Skeletal muscle cell (primary cell): ENCODE measurements around the gene UQCC2.

Experiments used
- DNase-seq: peaks from one replicate; pipeline ENCODE4 v3.0.0-alpha.2; 2010; ENCODE audit warnings: low read depth
- H3K4me3 ChIP-seq: 2 replicates; pipeline ENCODE4 v1.5.1; 2011; ENCODE audit warnings: low read depth, mild to moderate bottlenecking, control low read depth, low read length, moderate library complexity

Gene UQCC2

GRCh38 chr6:33727932-33728331 lies 16.4 kb upstream of the UQCC2 start:
- no peak for DNase-seq
- no peak overlapping the region for H3K4me3 ChIP-seq

GRCh38 chr6:33727126-33727525 lies 15.6 kb upstream of the UQCC2 start:
- no peak overlapping the region for H3K4me3 ChIP-seq
- DNase-seq, result no peak

- H3K4me3 ChIP-seq, result no peak overlapping the region
- DNase-seq, result no peak
These were observed 15.2 kb upstream of the UQCC2 start for GRCh38 chr6:33726696-33727095.

DNA sequence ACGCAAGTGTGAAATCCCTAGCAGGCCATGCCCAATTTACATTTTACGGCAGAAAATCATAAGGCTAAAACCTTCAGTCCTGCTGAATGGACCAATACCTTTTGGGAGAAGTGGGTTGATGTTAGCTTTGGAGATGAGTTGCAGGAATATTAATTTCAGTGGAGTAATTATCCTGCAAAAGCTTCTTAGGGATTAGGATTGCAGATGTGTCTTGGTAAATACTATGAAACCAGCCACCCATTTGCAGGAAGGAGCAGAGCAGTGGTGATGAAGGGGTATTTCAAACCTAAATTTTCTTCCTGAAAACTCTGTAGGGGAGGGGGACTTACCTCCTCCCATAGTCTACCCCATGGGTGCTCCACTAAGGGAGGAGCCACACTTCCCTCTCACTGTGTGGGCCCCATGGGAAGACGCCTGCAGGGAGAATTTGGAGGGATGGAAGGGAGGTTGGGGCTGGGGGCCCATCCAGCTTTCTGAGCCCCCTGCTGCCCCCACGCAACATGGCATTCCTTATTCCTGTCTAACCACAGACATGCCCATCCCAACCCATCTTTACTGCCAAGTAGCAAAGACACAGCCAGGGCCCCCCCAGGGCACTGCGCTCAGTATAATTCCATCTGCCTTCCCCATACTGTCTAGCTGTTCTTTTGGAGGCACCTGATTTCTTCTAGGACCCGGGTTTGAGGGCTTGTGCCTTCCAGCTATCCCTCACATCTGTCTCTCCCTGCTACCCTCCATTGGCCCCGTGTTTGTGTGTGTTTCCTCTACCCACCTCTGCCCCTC lies 14.6 kb upstream of the UQCC2 start:
- H3K4me3 ChIP-seq, result no peak overlapping the region
- DNase-seq, result no peak

GRCh38 chr6:33725222-33725621 lies 13.7 kb upstream of the UQCC2 start:
- DNase-seq, result no peak
- no peak overlapping the region for H3K4me3 ChIP-seq

GRCh38 chr6:33724102-33725023 lies 12.9 kb upstream of the UQCC2 start:
- no peak overlapping the region for H3K4me3 ChIP-seq
- no peak for DNase-seq

GRCh38 chr6:33723371-33724085 lies 12.0 kb upstream of the UQCC2 start:
- DNase-seq, result no peak
- H3K4me3 ChIP-seq, result no peak overlapping the region

DNA sequence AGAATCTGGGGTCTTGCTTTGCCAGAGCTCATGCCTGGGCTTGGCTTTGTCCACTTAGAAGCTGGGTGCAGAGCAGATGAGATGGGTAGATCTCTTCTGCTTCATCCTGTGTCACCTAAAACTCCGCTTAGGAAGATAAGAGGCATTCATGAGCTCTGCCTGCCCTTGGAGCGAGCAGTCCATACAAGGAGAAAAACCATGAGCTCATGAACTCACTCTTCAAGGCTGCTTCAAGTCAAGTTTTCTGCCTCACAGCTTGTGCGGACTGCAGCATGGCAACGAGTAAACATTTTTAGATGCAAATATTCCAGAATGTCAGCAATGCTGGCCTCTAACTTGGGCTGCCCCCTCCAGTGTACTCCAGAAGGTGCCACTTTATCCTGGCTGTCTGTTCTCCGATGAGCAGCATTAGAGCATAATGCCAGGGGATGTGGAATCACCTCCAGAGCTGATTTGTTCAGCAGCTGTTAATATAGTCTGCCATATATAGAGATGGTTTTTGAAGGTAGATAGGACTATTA lies 10.7 kb upstream of the UQCC2 start:
- no peak overlapping the region for H3K4me3 ChIP-seq
- no peak for DNase-seq

DNA sequence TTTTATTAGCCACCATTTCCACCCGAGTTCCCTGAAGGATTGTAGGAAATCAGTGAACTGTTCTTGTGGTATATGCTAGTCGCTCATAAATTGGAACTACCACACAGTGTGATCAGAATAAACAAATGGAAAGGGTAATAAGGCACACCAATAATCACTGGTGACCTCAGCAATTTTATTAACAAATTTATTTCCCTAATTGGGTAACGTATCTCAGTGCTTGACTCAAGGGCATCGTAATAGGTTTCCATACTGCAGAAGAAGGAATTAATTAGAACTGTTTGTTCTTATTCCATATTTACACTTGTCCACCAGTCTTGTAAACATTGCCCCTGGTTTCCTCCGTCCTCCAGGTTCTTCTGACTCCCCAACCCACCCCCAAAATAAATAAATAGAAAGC lies 10.0 kb upstream of the UQCC2 start:
- DNase-seq, result no peak
- H3K4me3 ChIP-seq, result no peak overlapping the region

- DNase-seq, result no peak
- H3K4me3 ChIP-seq, result no peak overlapping the region
These were observed 9.5 kb upstream of the UQCC2 start for GRCh38 chr6:33720998-33721397.

GRCh38 chr6:33719326-33719987 lies 8.0 kb upstream of the UQCC2 start:
- DNase-seq, result no peak
- no peak overlapping the region for H3K4me3 ChIP-seq

GRCh38 chr6:33718713-33719112 lies 7.2 kb upstream of the UQCC2 start:
- no peak overlapping the region for H3K4me3 ChIP-seq
- no peak for DNase-seq

- no peak overlapping the region for H3K4me3 ChIP-seq
- DNase-seq, result peak; percentile 26
These were observed 6.5 kb upstream of the UQCC2 start for GRCh38 chr6:33717934-33718455.

GRCh38 chr6:33716890-33717632 lies 5.6 kb upstream of the UQCC2 start:
- no peak overlapping the region for H3K4me3 ChIP-seq
- DNase-seq, result no peak

GRCh38 chr6:33716379-33716778 lies 4.9 kb upstream of the UQCC2 start:
- no peak for DNase-seq
- no peak overlapping the region for H3K4me3 ChIP-seq

DNA sequence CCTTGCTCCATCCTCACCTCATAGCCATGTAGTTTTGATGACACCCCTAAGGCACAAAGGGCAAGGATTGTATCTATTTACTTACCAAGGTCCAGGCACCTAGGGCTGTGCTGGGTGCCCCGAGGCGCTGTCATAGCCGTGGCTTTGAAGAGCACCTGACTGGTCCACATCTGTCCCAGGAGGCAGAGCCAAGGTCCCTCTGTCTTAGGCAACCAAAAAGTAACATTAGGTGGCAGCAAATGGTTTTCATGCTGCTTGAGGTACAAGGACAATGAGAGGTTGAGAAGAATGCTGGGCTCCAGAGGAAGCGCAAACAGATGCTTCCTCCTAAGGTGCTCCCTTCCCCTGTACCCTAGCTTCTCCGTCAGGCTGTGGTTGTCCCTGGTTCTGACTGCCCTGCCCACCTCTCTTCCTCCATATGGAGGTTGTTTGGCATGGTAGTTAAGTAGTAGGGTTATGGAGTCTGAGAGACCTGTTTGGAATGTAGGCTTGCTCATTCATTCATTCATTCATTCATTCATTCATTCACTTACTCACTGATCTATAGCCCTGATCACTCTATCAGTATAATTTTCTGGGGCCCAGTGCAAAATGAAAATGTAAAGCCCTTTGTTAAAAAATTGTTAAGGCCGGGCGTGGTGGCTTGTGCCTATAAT lies 3.0 kb upstream of the UQCC2 start:
- no peak for DNase-seq
- H3K4me3 ChIP-seq, result no peak overlapping the region

DNA sequence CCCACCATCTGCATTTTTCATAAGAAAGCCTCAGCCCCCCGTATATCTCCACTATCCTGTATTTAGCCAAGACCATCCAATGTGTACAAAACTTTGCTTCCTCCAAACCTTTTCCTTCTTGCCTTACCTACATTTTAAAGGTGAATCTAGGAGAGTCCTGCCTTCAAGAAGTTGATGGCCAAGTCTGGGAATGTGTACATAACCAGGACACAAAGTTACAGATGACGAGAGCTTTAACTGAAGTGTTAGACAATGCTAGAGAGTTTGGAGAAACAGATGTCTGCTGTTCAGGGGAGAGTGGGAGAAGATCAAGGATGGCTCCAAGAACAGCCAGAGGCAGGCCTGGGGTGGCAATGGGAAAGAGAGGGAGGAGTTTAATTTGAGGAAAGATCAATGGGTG lies 2.3 kb upstream of the UQCC2 start:
- H3K4me3 ChIP-seq, result no peak overlapping the region
- DNase-seq, result no peak

DNA sequence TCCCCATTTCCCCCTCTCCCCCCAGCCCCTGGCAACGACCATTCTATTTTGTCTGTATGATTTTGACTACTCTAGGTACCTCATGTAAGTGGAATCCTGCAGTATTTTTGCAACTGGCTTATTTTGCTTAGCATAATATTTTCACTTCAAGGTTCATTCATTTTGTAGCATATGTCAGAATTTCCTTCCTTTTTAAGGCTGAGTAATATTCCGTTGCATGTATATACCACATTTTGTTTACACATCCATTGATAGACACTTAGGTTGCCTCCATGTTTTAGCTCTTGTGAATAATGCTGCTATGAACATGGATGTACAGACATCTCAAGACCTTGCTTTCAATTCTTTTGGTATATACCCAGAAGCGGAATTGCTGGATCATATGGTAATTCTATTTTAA lies 1.4 kb upstream of the UQCC2 start:
- H3K4me3 ChIP-seq, result no peak overlapping the region
- DNase-seq, result no peak
